ENCODE data around the gene KRT84.

KRT84 gene

GRCh38 chr12:52405922-52406385 lies 20.5 kb upstream of the KRT84 start, which contains the start of gene KRT82:
KRT82 (minus strand) TSS chr12:52406335; CDS start chr12:52406277, 58 bp downstream.
- Histone ChIP-seq H3K4me1 (ENCODE audit: control insufficient read depth, insufficient read depth, low read length) (no peaks in the 10 kb centered on the region), H3K27me3 (ENCODE audit: control insufficient read depth, insufficient read depth, low read length) (peaks cover 9% of the 10 kb centered on the region), H3K4me3 (ENCODE audit: low read length) (no peak within 1 kb of the TSS), H3K36me3 (ENCODE audit: control insufficient read depth, insufficient read depth, low read length) (no peaks in the 10 kb centered on the region), H3K9me3 (ENCODE audit: control insufficient read depth, low read length) (no peaks in the 10 kb centered on the region), H3K9ac (ENCODE audit: low read length) (no peak within 1 kb of the TSS)

GRCh38 chr12:52404951-52405350 lies 19.5 kb upstream of the KRT84 start:
- Histone ChIP-seq H3K4me1 (ENCODE audit: control insufficient read depth, insufficient read depth, low read length) (no peaks in the 10 kb centered on the region), H3K9me3 (ENCODE audit: control insufficient read depth, low read length) (no peaks in the 10 kb centered on the region), H3K4me3 (ENCODE audit: low read length) (no peak overlapping the region), H3K36me3 (ENCODE audit: control insufficient read depth, insufficient read depth, low read length) (no peaks in the 10 kb centered on the region), H3K9ac (ENCODE audit: low read length) (no peak overlapping the region), H3K27me3 (ENCODE audit: control insufficient read depth, insufficient read depth, low read length) (peaks cover 10% of the 10 kb centered on the region)

GRCh38 chr12:52403561-52403960 lies 18.1 kb upstream of the KRT84 start:
- Histone ChIP-seq H3K9ac (ENCODE audit: low read length) (no peak overlapping the region), H3K27me3 (ENCODE audit: control insufficient read depth, insufficient read depth, low read length) (peaks cover 10% of the 10 kb centered on the region), H3K9me3 (ENCODE audit: control insufficient read depth, low read length) (no peaks in the 10 kb centered on the region), H3K4me3 (ENCODE audit: low read length) (no peak overlapping the region), H3K4me1 (ENCODE audit: control insufficient read depth, insufficient read depth, low read length) (no peaks in the 10 kb centered on the region), H3K36me3 (ENCODE audit: control insufficient read depth, insufficient read depth, low read length) (no peaks in the 10 kb centered on the region)

GRCh38 chr12:52402873-52403540 lies 17.6 kb upstream of the KRT84 start:
- peaks cover 10% of the 10 kb centered on the region for H3K27me3 ChIP-seq (ENCODE audit: control insufficient read depth, insufficient read depth, low read length)
- H3K4me1 ChIP-seq (ENCODE audit: control insufficient read depth, insufficient read depth, low read length) = no peaks in the 10 kb centered on the region
- no peaks in the 10 kb centered on the region for H3K9me3 ChIP-seq (ENCODE audit: control insufficient read depth, low read length)
- H3K9ac ChIP-seq (ENCODE audit: low read length) = no peak overlapping the region
- no peaks in the 10 kb centered on the region for H3K36me3 ChIP-seq (ENCODE audit: control insufficient read depth, insufficient read depth, low read length)
- H3K4me3 ChIP-seq (ENCODE audit: low read length) = no peak overlapping the region

DNA sequence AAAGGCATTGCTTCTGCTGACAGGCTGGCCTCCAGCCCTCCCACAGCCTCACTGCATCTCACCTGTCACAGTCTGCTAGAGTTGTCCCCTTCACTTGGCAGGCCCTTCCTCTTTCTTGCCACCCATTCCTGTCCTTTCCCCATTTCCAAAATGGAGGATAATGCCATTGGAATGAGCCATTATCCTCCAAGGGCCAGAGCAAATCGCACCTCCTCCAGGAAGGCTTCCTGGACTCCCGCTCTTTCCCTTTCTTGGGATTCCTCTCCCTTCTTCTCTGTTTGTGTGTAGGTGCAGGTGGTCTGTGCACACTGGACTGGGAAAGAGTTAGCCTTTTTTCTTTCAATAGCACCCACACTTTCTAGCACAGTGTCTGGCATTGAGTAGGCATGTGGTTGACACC lies 16.9 kb upstream of the KRT84 start:
- H3K9me3 ChIP-seq (ENCODE audit: control insufficient read depth, low read length) = no peaks in the 10 kb centered on the region
- no peak overlapping the region for H3K9ac ChIP-seq (ENCODE audit: low read length)
- H3K36me3 ChIP-seq (ENCODE audit: control insufficient read depth, insufficient read depth, low read length) = no peaks in the 10 kb centered on the region
- H3K27me3 ChIP-seq (ENCODE audit: control insufficient read depth, insufficient read depth, low read length) = peaks cover 7% of the 10 kb centered on the region
- H3K4me1 ChIP-seq (ENCODE audit: control insufficient read depth, insufficient read depth, low read length) = no peaks in the 10 kb centered on the region
- H3K4me3 ChIP-seq (ENCODE audit: low read length) = no peak overlapping the region

DNA sequence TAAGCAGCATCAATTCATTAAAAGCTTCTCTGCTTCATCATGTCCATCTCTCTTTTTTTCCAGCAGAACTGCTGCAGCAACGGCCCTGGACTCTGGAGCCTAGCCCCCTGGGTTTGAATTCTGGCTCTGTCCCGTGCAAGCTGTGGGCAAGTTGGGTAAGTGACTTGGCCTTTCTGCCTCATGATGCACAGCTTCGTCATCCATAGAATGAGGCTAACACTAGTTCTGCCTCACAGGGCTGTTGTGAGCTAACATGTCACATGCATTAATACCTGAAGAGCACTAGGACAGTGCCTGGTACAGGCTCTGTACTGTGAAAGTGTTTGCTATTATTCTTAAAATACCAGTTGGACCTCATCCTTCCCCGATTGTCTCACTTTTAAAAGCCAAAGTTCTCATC lies 16.5 kb upstream of the KRT84 start:
- Histone ChIP-seq H3K9ac (ENCODE audit: low read length) (no peak overlapping the region), H3K36me3 (ENCODE audit: control insufficient read depth, insufficient read depth, low read length) (no peaks in the 10 kb centered on the region), H3K4me1 (ENCODE audit: control insufficient read depth, insufficient read depth, low read length) (no peaks in the 10 kb centered on the region), H3K4me3 (ENCODE audit: low read length) (no peak overlapping the region), H3K27me3 (ENCODE audit: control insufficient read depth, insufficient read depth, low read length) (peaks cover 7% of the 10 kb centered on the region), H3K9me3 (ENCODE audit: control insufficient read depth, low read length) (no peaks in the 10 kb centered on the region)

- Histone ChIP-seq H3K36me3 (ENCODE audit: control insufficient read depth, insufficient read depth, low read length) (no peaks in the 10 kb centered on the region), H3K9me3 (ENCODE audit: control insufficient read depth, low read length) (no peaks in the 10 kb centered on the region), H3K4me3 (ENCODE audit: low read length) (no peak overlapping the region), H3K9ac (ENCODE audit: low read length) (no peak overlapping the region), H3K27me3 (ENCODE audit: control insufficient read depth, insufficient read depth, low read length) (peaks cover 7% of the 10 kb centered on the region), H3K4me1 (ENCODE audit: control insufficient read depth, insufficient read depth, low read length) (no peaks in the 10 kb centered on the region)
Measured at GRCh38 chr12:52401526-52401925, 16.1 kb upstream of the KRT84 start.

GRCh38 chr12:52400906-52401305 lies 15.5 kb upstream of the KRT84 start:
- Histone ChIP-seq H3K4me1 (ENCODE audit: control insufficient read depth, insufficient read depth, low read length) (no peaks in the 10 kb centered on the region), H3K9me3 (ENCODE audit: control insufficient read depth, low read length) (no peaks in the 10 kb centered on the region), H3K27me3 (ENCODE audit: control insufficient read depth, insufficient read depth, low read length) (peaks cover 7% of the 10 kb centered on the region), H3K4me3 (ENCODE audit: low read length) (no peak overlapping the region), H3K36me3 (ENCODE audit: control insufficient read depth, insufficient read depth, low read length) (no peaks in the 10 kb centered on the region), H3K9ac (ENCODE audit: low read length) (no peak overlapping the region)

GRCh38 chr12:52399756-52400155 lies 14.3 kb upstream of the KRT84 start:
- Histone ChIP-seq H3K36me3 (ENCODE audit: control insufficient read depth, insufficient read depth, low read length) (no peaks in the 10 kb centered on the region), H3K4me3 (ENCODE audit: low read length) (no peak overlapping the region), H3K27me3 (ENCODE audit: control insufficient read depth, insufficient read depth, low read length) (peaks cover 7% of the 10 kb centered on the region), H3K9ac (ENCODE audit: low read length) (no peak overlapping the region), H3K9me3 (ENCODE audit: control insufficient read depth, low read length) (no peaks in the 10 kb centered on the region), H3K4me1 (ENCODE audit: control insufficient read depth, insufficient read depth, low read length) (no peaks in the 10 kb centered on the region)

DNA sequence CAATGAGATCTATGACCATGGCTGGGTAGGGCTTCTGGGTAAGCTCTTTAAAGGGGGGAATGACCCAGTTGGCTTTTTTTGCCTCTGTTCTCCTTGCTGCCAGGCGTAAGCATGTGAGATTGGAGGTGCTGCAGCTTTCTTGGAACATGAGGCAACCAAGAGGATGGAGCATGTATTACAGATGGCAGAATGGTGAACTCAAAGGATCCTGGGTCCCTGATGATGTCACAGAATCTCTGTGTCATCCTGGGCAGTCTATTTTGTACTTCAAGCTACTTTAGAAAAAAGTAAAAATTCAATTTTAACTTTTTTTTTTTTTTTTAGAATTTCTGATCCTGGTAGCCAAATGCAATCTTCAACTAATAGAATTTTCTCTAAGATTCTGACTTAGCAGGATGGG lies 12.7 kb upstream of the KRT84 start:
- peaks cover 6% of the 10 kb centered on the region for H3K4me1 ChIP-seq (ENCODE audit: control insufficient read depth, insufficient read depth, low read length)
- H3K4me3 ChIP-seq (ENCODE audit: low read length) = no peak overlapping the region
- no peaks in the 10 kb centered on the region for H3K9me3 ChIP-seq (ENCODE audit: control insufficient read depth, low read length)
- H3K27me3 ChIP-seq (ENCODE audit: control insufficient read depth, insufficient read depth, low read length) = peaks cover 5% of the 10 kb centered on the region
- H3K9ac ChIP-seq (ENCODE audit: low read length) = no peak overlapping the region
- no peaks in the 10 kb centered on the region for H3K36me3 ChIP-seq (ENCODE audit: control insufficient read depth, insufficient read depth, low read length)

GRCh38 chr12:52396656-52397055 lies 11.2 kb upstream of the KRT84 start:
- Histone ChIP-seq H3K9me3 (ENCODE audit: control insufficient read depth, low read length) (no peaks in the 10 kb centered on the region), H3K4me3 (ENCODE audit: low read length) (no peak overlapping the region), H3K27me3 (ENCODE audit: control insufficient read depth, insufficient read depth, low read length) (peaks cover 4% of the 10 kb centered on the region)

GRCh38 chr12:52395761-52396434 lies 10.4 kb upstream of the KRT84 start:
- Histone ChIP-seq H3K4me1 (ENCODE audit: control insufficient read depth, insufficient read depth, low read length) (peaks cover 6% of the 10 kb centered on the region), H3K9me3 (ENCODE audit: control insufficient read depth, low read length) (no peaks in the 10 kb centered on the region), H3K36me3 (ENCODE audit: control insufficient read depth, insufficient read depth, low read length) (no peaks in the 10 kb centered on the region), H3K27me3 (ENCODE audit: control insufficient read depth, insufficient read depth, low read length) (peaks cover under 1% of the 10 kb centered on the region), H3K4me3 (ENCODE audit: low read length) (no peak overlapping the region), H3K9ac (ENCODE audit: low read length) (no peak overlapping the region)

More at GRCh38 chr12:52396656-52397055, 11.2 kb upstream of the KRT84 start:
- no peaks in the 10 kb centered on the region for H3K36me3 ChIP-seq (ENCODE audit: control insufficient read depth, insufficient read depth, low read length)
- H3K4me1 ChIP-seq (ENCODE audit: control insufficient read depth, insufficient read depth, low read length) = peaks cover 6% of the 10 kb centered on the region
- no peak overlapping the region for H3K9ac ChIP-seq (ENCODE audit: low read length)

All from mucosa of stomach (tissue), 1 donor.